ELF-1 (cell line): ENCODE data around the gene EPSTI1.
A peak's percentile ranks its signal among the peaks of the same experiment; 100 is the strongest.

ENCODE experiments used
- DNase-seq: peaks from one replicate; pipeline ENCODE4 v3.0.0-alpha.2; 2016; ENCODE audit warnings: low read depth, low spot score

The EPSTI1 gene

DNA sequence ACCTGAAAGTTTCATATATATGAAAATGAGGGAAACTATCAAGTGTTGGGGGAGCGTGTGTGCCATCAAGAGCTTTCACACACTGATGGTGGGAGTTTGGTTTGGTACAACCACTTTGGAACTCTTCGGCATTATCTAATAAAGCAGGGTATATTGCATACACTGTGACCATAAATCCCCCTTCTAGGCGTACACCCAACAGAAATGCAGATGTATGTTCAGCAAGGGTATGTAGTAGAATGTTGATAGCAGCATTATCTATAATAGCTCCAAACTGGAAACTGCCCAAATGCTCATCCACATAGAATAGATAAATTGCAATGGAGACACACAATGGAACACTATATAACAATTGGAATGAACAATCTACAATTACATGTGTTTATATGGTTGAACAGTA, 139.9 kb downstream of the EPSTI1 start:
- no peak for DNase-seq

DNA sequence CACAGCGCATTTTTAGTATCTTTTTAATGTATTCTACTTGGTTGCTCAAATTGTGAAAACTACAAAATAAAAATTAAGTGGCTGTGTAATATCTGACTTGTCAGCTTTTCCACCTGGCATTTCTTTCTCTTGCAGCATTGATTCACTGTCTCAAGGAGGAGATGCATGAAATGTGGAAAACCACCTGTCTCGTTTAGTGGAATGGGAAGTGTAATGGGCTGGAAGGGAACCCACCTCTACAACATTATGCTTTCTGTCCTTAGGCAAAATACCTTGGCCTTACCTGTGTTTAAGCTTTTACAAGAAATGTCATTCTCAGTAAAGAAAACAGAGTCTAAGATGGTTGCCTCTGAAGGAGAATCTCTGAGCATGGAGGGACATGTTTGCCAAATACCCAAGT, 142.8 kb downstream of the EPSTI1 start:
- DNase-seq, result no peak

DNA sequence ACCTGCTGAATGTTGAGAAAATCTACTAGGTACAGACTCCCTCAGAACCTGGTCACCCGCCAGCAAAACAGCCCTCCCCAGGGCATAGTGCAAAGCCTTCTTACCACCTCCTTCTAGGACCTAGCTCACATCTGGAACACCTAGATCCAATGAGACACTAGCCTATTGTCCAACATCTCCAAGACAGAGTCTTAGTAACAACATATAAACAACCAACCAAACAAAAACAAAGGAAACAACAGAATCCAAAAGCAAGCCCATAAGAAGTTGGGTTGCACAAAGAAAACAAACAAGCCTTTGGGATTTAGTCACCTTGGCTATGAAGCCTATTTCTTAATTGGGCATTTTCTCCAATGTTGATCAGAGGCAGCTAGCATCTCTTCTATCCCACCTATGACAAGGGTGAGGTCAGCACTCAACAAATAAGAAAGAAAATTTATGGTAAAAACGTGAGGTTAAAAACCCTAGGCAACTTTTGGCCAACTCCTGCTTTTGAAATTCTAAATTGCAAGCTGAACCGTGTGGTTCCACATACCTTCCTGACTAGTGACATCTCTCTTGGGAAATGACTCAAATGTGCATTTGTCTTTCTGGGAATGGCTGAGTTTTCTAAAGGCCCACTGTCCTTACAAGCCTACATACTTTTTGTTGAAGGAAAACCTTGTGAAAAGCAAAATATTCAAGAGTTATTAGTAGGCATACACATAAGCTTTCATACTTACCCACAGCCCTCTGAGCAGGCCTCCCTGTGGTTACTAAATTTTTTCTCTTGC, 144.0 kb downstream of the EPSTI1 start:
- no peak for DNase-seq

DNA sequence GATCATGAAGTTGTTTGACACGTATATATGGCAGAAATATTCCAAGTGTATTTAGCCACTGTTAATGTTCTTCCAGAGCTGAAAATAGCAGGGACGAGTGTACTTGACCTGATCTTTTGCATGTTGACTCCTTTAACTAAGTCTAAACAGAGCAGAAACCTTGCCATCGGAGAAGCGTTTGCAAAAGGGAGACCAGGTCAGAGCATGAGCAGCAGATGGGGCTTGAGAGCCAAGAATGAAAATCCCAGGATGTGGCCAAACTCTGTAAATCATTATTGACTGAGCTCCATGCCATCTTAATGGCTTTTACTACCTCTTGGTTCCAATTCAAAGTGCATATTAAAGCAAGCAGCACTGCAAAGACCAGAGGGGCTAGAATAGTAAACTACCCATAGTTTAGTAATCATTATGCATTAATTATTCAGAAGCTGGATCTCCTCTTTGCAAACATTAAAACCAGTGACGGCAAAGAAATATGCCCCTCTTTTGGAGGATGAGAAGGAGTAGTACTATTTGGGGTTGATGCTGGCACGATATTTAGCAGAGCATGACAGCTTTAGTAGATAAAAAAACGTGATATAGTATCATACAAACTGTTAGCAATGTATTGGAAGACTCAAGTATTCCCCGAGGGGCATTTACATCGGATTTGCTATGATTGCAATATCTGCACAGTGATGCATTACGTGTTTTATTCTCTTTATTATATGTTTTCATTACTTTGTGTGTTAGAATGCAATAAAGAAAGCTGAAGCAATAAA, 154.9 kb downstream of the EPSTI1 start:
- DNase-seq, result peak; percentile 17
